GM12865 (cell line): Measurements from ENCODE around the gene DAGLB.
"Not testable (repeated sequence)": the region's sequence is repeated elsewhere in the genome, so short reads cannot be mapped to it uniquely, and the experiment has no call there.

Source experiments
- DNase-seq: peaks from one replicate; pipeline ENCODE4 v3.0.0; 2010; ENCODE audit warnings: low read depth
- H3K4me3 ChIP-seq: 2 replicates; pipeline ENCODE4 v1.5.1; 2011; ENCODE audit warnings: mild to moderate bottlenecking, low read depth, low read length, control low read depth
- CTCF ChIP-seq: IDR thresholded peaks from 2 replicates; pipeline ENCODE4 v1.5.1; 2011; ENCODE audit warnings: low read length, control low read depth, low read depth, inconsistent platforms; ENCODE audit not compliant: insufficient read depth; ENCODE audit errors: missing control alignments

The DAGLB gene

GRCh38 chr7:6382817-6383216 is 64.9 kb downstream of the DAGLB start:
- H3K4me3 ChIP-seq: no peak overlapping the region
- no peak for TF ChIP-seq CTCF
- peak; percentile 16 for DNase-seq

- not testable (repeated sequence) for DNase-seq
These were observed 65.9 kb downstream of the DAGLB start for GRCh38 chr7:6381846-6382245.

GRCh38 chr7:6380310-6381095 is 67.3 kb downstream of the DAGLB start:
- H3K4me3 ChIP-seq: no peak overlapping the region
- no peak for TF ChIP-seq CTCF
- DNase-seq: no peak

More at GRCh38 chr7:6381846-6382245, 65.9 kb downstream of the DAGLB start:
- H3K4me3 ChIP-seq: not testable (repeated sequence)

- TF ChIP-seq CTCF: no peak
- DNase-seq: no peak
- no peak overlapping the region for H3K4me3 ChIP-seq
These were observed 67.9 kb downstream of the DAGLB start for GRCh38 chr7:6379886-6380285.

GRCh38 chr7:6378556-6378955 is 69.2 kb downstream of the DAGLB start:
- not testable (repeated sequence) for H3K4me3 ChIP-seq, DNase-seq

GRCh38 chr7:6376820-6377219 is 70.9 kb downstream of the DAGLB start:
- DNase-seq: peak; percentile 11
- H3K4me3 ChIP-seq: peak overlapping the region; percentile 24; the same call in 1 of the 2 replicates

GRCh38 chr7:6375348-6376101 is 72.2 kb downstream of the DAGLB start:
- peak; percentile 44 for DNase-seq
- peak overlapping the region; percentile 80 for H3K4me3 ChIP-seq
- no peak for TF ChIP-seq CTCF

More at GRCh38 chr7:6376820-6377219, 70.9 kb downstream of the DAGLB start:
- TF ChIP-seq CTCF: no peak
